AG09309 (cell line): ENCODE measurements around the gene VAT1.
"Not testable (repeated sequence)": the region's sequence is repeated elsewhere in the genome, so short reads cannot be mapped to it uniquely, and the experiment has no call there.

ENCODE experiments used
- DNase-seq: peaks from one replicate; pipeline ENCODE4 v3.0.0-alpha.2; 2010; ENCODE audit warnings: low read depth
- H3K4me3 ChIP-seq: 2 replicates; pipeline ENCODE4 v1.5.1; 2011; ENCODE audit warnings: mild to moderate bottlenecking, low read depth, low read length, moderate library complexity; ENCODE audit not compliant: control insufficient read depth
- CTCF ChIP-seq: IDR thresholded peaks from 2 replicates; pipeline ENCODE4 v1.5.1; 2011; ENCODE audit warnings: mild to moderate bottlenecking, low read depth, low read length, inconsistent platforms; ENCODE audit not compliant: insufficient read depth, control insufficient read depth; ENCODE audit errors: missing control alignments

VAT1 gene

GRCh38 chr17:42975265-42975664 is 46.9 kb downstream of the VAT1 start:
- no peak for DNase-seq
- no peak for TF ChIP-seq CTCF
- no peak overlapping the region for H3K4me3 ChIP-seq

- not testable (repeated sequence) for H3K4me3 ChIP-seq, DNase-seq
Measured at GRCh38 chr17:42973323-42973722, 48.9 kb downstream of the VAT1 start.

GRCh38 chr17:42971589-42971988 is 50.6 kb downstream of the VAT1 start:
- no peak for DNase-seq
- TF ChIP-seq CTCF = no peak
- H3K4me3 ChIP-seq = no peak overlapping the region

- no peak overlapping the region for H3K4me3 ChIP-seq
- no peak for DNase-seq
- TF ChIP-seq CTCF = no peak
Measured at GRCh38 chr17:42969001-42969581, 53.1 kb downstream of the VAT1 start.

- TF ChIP-seq CTCF = no peak
- no peak overlapping the region for H3K4me3 ChIP-seq
- DNase-seq = no peak
Measured at GRCh38 chr17:42967925-42968324, 54.3 kb downstream of the VAT1 start.
